HUES64 (cell line): ENCODE measurements around the gene THADA.
"Not testable (repeated sequence)": the region's sequence is repeated elsewhere in the genome, so short reads cannot be mapped to it uniquely, and the experiment has no call there.

Experiments used
- H3K27ac ChIP-seq: 2 replicates; pipeline ENCODE4 v1.7.0; 2013; ENCODE audit warnings: low read depth, low read length, inconsistent platforms
- H3K27me3 ChIP-seq: 2 replicates; pipeline ENCODE4 v1.6.1; 2013; ENCODE audit warnings: mild to moderate bottlenecking, low read length; ENCODE audit not compliant: insufficient read depth
- H3K36me3 ChIP-seq: 2 replicates; pipeline ENCODE4 v1.6.1; 2013; ENCODE audit warnings: mild to moderate bottlenecking, low read length; ENCODE audit not compliant: insufficient read depth
- H3K4me1 ChIP-seq: 2 replicates; pipeline ENCODE4 v1.6.1; 2013; ENCODE audit warnings: mild to moderate bottlenecking, low read length, moderate library complexity; ENCODE audit not compliant: insufficient read depth
- H3K4me3 ChIP-seq: 2 replicates; pipeline ENCODE4 v1.5.1; 2013; ENCODE audit warnings: mild to moderate bottlenecking, low read length, moderate library complexity
- H3K9ac ChIP-seq: 2 replicates; pipeline ENCODE4 v1.6.1; 2013; ENCODE audit warnings: mild to moderate bottlenecking, low read depth, low read length
- H3K9me3 ChIP-seq: 2 replicates; pipeline ENCODE4 v1.6.1; 2013; ENCODE audit warnings: low read depth, low read length; ENCODE audit not compliant: insufficient read depth
- WGBS: fragments of 150-250, 120-280 bp; methylation state at CpG from one replicate; pipeline ENCODE4 v1.1.7; 2013; ENCODE audit warnings: missing lambda C conversion rate; 5-methylcytosine and 5-hydroxymethylcytosine counted together

Gene THADA

GRCh38 chr2:43559391-43560230, 36.2 kb downstream of the THADA start:
- no peak overlapping the region for H3K27ac ChIP-seq
- no peaks in the 10 kb centered on the region for H3K27me3 ChIP-seq
- H3K4me1 ChIP-seq, result no peaks in the 10 kb centered on the region
- H3K4me3 ChIP-seq, result no peak overlapping the region
- no peak overlapping the region for H3K9ac ChIP-seq
- peaks cover 80% of the 10 kb centered on the region for H3K36me3 ChIP-seq
- WGBS, result 94% methylated on average over 4 of the region's 4 CpGs
- no peaks in the 10 kb centered on the region for H3K9me3 ChIP-seq

GRCh38 chr2:43557196-43557595, 38.6 kb downstream of the THADA start:
- WGBS, result 85% methylated on average over 1 of the region's 1 CpG
- Histone ChIP-seq H3K27ac (no peak overlapping the region), H3K27me3 (no peaks in the 10 kb centered on the region), H3K9me3 (no peaks in the 10 kb centered on the region), H3K36me3 (peaks cover 83% of the 10 kb centered on the region), H3K4me3 (no peak overlapping the region), H3K9ac (no peak overlapping the region), H3K4me1 (no peaks in the 10 kb centered on the region)

GRCh38 chr2:43556256-43556655, 39.6 kb downstream of the THADA start:
- no peak overlapping the region for H3K9ac ChIP-seq
- no peaks in the 10 kb centered on the region for H3K9me3 ChIP-seq
- peaks cover 86% of the 10 kb centered on the region for H3K36me3 ChIP-seq
- no peak overlapping the region for H3K4me3 ChIP-seq
- H3K27me3 ChIP-seq, result no peaks in the 10 kb centered on the region
- no peaks in the 10 kb centered on the region for H3K4me1 ChIP-seq
- 92% methylated on average over 5 of the region's 5 CpGs for whole genome bisulfite sequencing
- no peak overlapping the region for H3K27ac ChIP-seq

- H3K27me3 ChIP-seq, result no peaks in the 10 kb centered on the region
- H3K9ac ChIP-seq, result no peak overlapping the region
- H3K4me1 ChIP-seq, result no peaks in the 10 kb centered on the region
- peaks cover 28% of the 10 kb centered on the region for H3K9me3 ChIP-seq
- 90% methylated on average over 3 of the region's 3 CpGs for WGBS
- no peak overlapping the region for H3K4me3 ChIP-seq
- H3K27ac ChIP-seq, result no peak overlapping the region
- H3K36me3 ChIP-seq, result peaks cover 91% of the 10 kb centered on the region
Observed at GRCh38 chr2:43553341-43553855, 42.4 kb downstream of the THADA start.

- Histone ChIP-seq H3K27ac (no peak overlapping the region), H3K27me3 (no peaks in the 10 kb centered on the region), H3K9me3 (peaks cover 29% of the 10 kb centered on the region), H3K9ac (no peak overlapping the region), H3K4me3 (no peak overlapping the region), H3K4me1 (no peaks in the 10 kb centered on the region), H3K36me3 (peaks cover 80% of the 10 kb centered on the region)
- WGBS, result 98% methylated on average over 1 of the region's 2 CpGs
Observed at GRCh38 chr2:43551990-43552389, 43.8 kb downstream of the THADA start.

- not testable (repeated sequence) for H3K9ac ChIP-seq, H3K27me3 ChIP-seq, H3K4me3 ChIP-seq, H3K27ac ChIP-seq, H3K4me1 ChIP-seq
- H3K9me3 ChIP-seq, result peaks cover 29% of the 10 kb centered on the region
- WGBS, result 98% methylated on average over 14 of the region's 14 CpGs
- H3K36me3 ChIP-seq, result peaks cover 45% of the 10 kb centered on the region
Observed at GRCh38 chr2:43548381-43548780, 47.5 kb downstream of the THADA start.

- Histone ChIP-seq H3K36me3 (peaks cover 17% of the 10 kb centered on the region), H3K9me3 (no peaks in the 10 kb centered on the region), H3K9ac (no peak overlapping the region), H3K27me3 (no peaks in the 10 kb centered on the region), H3K4me1 (no peaks in the 10 kb centered on the region), H3K27ac (no peak overlapping the region), H3K4me3 (no peak overlapping the region)
- WGBS, result 66% methylated on average over 3 of the region's 3 CpGs
Observed at GRCh38 chr2:43542285-43542933, 53.4 kb downstream of the THADA start.

- H3K27ac ChIP-seq, result no peak overlapping the region
- H3K36me3 ChIP-seq, result peaks cover 20% of the 10 kb centered on the region
- H3K27me3 ChIP-seq, result no peaks in the 10 kb centered on the region
- 95% methylated on average over 6 of the region's 6 CpGs for WGBS
- H3K9ac ChIP-seq, result no peak overlapping the region
- no peak overlapping the region for H3K4me3 ChIP-seq
- no peaks in the 10 kb centered on the region for H3K4me1 ChIP-seq
- H3K9me3 ChIP-seq, result no peaks in the 10 kb centered on the region
Observed at GRCh38 chr2:43541165-43541564, 54.7 kb downstream of the THADA start.

GRCh38 chr2:43540021-43540779, 55.6 kb downstream of the THADA start:
- peaks cover 23% of the 10 kb centered on the region for H3K36me3 ChIP-seq
- no peak overlapping the region for H3K4me3 ChIP-seq
- no peak overlapping the region for H3K27ac ChIP-seq
- no peaks in the 10 kb centered on the region for H3K4me1 ChIP-seq
- no peaks in the 10 kb centered on the region for H3K27me3 ChIP-seq
- H3K9me3 ChIP-seq, result no peaks in the 10 kb centered on the region
- H3K9ac ChIP-seq, result no peak overlapping the region
- 93% methylated on average over 4 of the region's 4 CpGs for WGBS

GRCh38 chr2:43539436-43539835, 56.4 kb downstream of the THADA start:
- H3K27ac ChIP-seq, result no peak overlapping the region

More at GRCh38 chr2:43539436-43539835, 56.4 kb downstream of the THADA start:
- H3K9ac ChIP-seq, result no peak overlapping the region
- H3K4me1 ChIP-seq, result no peaks in the 10 kb centered on the region
- H3K36me3 ChIP-seq, result peaks cover 26% of the 10 kb centered on the region
- no peaks in the 10 kb centered on the region for H3K27me3 ChIP-seq
- H3K4me3 ChIP-seq, result no peak overlapping the region
- no peaks in the 10 kb centered on the region for H3K9me3 ChIP-seq
- WGBS, result 95% methylated on average over 5 of the region's 5 CpGs
